OCI-LY7 (cell line): Measurements from ENCODE around the gene SLC43A1. TPM values are rescaled to one million over a fixed set of nuclear protein-coding genes. Genes with fewer than 3 reads are reported as not detected.
"Not testable (repeated sequence)": the region's sequence is repeated elsewhere in the genome, so short reads cannot be mapped to it uniquely, and the experiment has no call there.

Experiments used
- BruUV-seq: library from RNA; stranded (reverse); fragments of 400-500 nt; replicated peaks from 2 replicates; lab custom pipeline; 2021; lab: Mats Ljungman, UMichigan
- CTCF ChIA-PET: fragments of 300-600 bp; sonication (Branson Sonifier 250); formaldehyde crosslinking; loops from one replicate; lab custom pipeline; 2022; ENCODE audit warnings: antibody characterized with exemption; ENCODE audit not compliant: unreplicated experiment; lab: Charles Lee
- POLR2A ChIA-PET: fragments of 300-600 bp; sonication (Branson Sonifier 250); formaldehyde crosslinking; loops from one replicate; lab custom pipeline; 2022; ENCODE audit warnings: antibody characterized with exemption; lab: Charles Lee
- DNase-seq: peaks from one replicate; pipeline ENCODE4 v3.0.0-alpha.2; 2015; ENCODE audit warnings: low spot score
- H2AFZ ChIP-seq: fragments of 200-600 bp; sonication (generic), shearing (Covaris generic); 2 replicates; pipeline ENCODE4 v1.6.1; 2014; ENCODE audit warnings: mild to moderate bottlenecking, antibody characterized with exemption, low read length, moderate library complexity
- H3K27ac ChIP-seq: fragments of 200-600 bp; sonication (generic); 2 replicates; pipeline ENCODE4 v1.5.1; 2014; ENCODE audit warnings: mixed run types, low read depth, mild to moderate bottlenecking, moderate library complexity, low read length, inconsistent platforms; ENCODE audit not compliant: poor library complexity, severe bottlenecking
- H3K36me3 ChIP-seq: fragments of 200-600 bp; sonication (generic); 2 replicates; pipeline ENCODE4 v1.6.1; 2014; ENCODE audit warnings: mild to moderate bottlenecking, antibody characterized with exemption, low read length, moderate library complexity, mixed read lengths; ENCODE audit not compliant: insufficient read depth
- H3K4me1 ChIP-seq: fragments of 200-600 bp; sonication (generic); 2 replicates; pipeline ENCODE4 v1.5.1; 2014; ENCODE audit warnings: mild to moderate bottlenecking, low read length; ENCODE audit not compliant: insufficient read depth, poor library complexity, severe bottlenecking
- H3K4me2 ChIP-seq: fragments of 200-600 bp; sonication (generic); 2 replicates; pipeline ENCODE4 v1.6.1; 2014; ENCODE audit warnings: mild to moderate bottlenecking, low read length
- H3K4me3 ChIP-seq: fragments of 200-600 bp; sonication (generic); 2 replicates; pipeline ENCODE4 v1.5.1; 2014; ENCODE audit warnings: mild to moderate bottlenecking, low read depth, low read length; ENCODE audit not compliant: poor library complexity, severe bottlenecking
- H3K79me2 ChIP-seq: fragments of 200-600 bp; sonication (generic); 2 replicates; pipeline ENCODE4 v1.6.1; 2016; ENCODE audit warnings: low read depth, mild to moderate bottlenecking, low read length, moderate library complexity, mixed read lengths; ENCODE audit not compliant: insufficient read depth
- H3K9me2 ChIP-seq: fragments of 200-600 bp; sonication (generic); 2 replicates; pipeline ENCODE4 v1.6.1; 2016; ENCODE audit warnings: mild to moderate bottlenecking, low read length, mixed read lengths; ENCODE audit not compliant: insufficient read depth
- H3K9me3 ChIP-seq: fragments of 200-600 bp; sonication (generic); 2 replicates; pipeline ENCODE4 v1.6.1; 2014; ENCODE audit warnings: mild to moderate bottlenecking, mixed run types, low read length, mixed read lengths
- H4K20me1 ChIP-seq: fragments of 200-600 bp; sonication (generic); 2 replicates; pipeline ENCODE4 v1.6.1; 2014; ENCODE audit warnings: mild to moderate bottlenecking, antibody characterized with exemption, low read length, moderate library complexity, mixed read lengths; ENCODE audit not compliant: insufficient read depth
- CTCF ChIP-seq: fragments of 200-600 bp; sonication (generic); conservative IDR thresholded peaks from 2 replicates; pipeline ENCODE4 v1.5.1; 2014; ENCODE audit warnings: mild to moderate bottlenecking, antibody characterized with exemption, low read length, moderate library complexity, mixed read lengths
- EZH2phosphoT487 ChIP-seq: fragments of 200-600 bp; sonication (generic); IDR thresholded peaks from 2 replicates; pipeline ENCODE4 v1.6.1; 2018; ENCODE audit warnings: low read depth, borderline replicate concordance, mild to moderate bottlenecking, mixed run types, antibody characterized with exemption, low read length, moderate library complexity, mixed read lengths
- intact Hi-C: fragments of 100-400 bp; cut with micrococcal nuclease; formaldehyde crosslinking; loops from one replicate; pipeline ENCODE4 v1.10.0; 2022; ENCODE audit not compliant: unreplicated experiment
- total RNA-seq, 2 experiments: library from RNA; depleted of rRNA in 1 of 2; stranded (reverse); fragments of >200 nt in 1 of 2; shearing (Covaris generic) in 1 of 2; gene quantifications; 2 replicates each; pipeline ENCODE4 v1.2.3, GENCODE V29; 2014 to 2022

Gene SLC43A1
- total RNA-seq, 2 experiments from 2014 or later, result 61.1 to 78.6 TPM

GRCh38 chr11:57446055-57446454, 69.4 kb downstream of the SLC43A1 start:
- TF ChIP-seq CTCF (no peak), EZH2phosphoT487 (no peak)
- ChIA-PET POLR2A (interaction anchor here (1.5 kb wide), 1 partner anchor 11 kb away, joined by 4 read pairs; no protein-coding TSS in a partner anchor), CTCF (no interaction called here)
- Histone ChIP-seq H3K79me2 (no peaks in the 10 kb centered on the region), H2AFZ (no peak overlapping the region), H3K36me3 (no peaks in the 10 kb centered on the region), H3K9me3 (no peaks in the 10 kb centered on the region), H4K20me1 (no peaks in the 10 kb centered on the region), H3K27ac (no peak overlapping the region), H3K4me3 (no peak overlapping the region), H3K9me2 (no peaks in the 10 kb centered on the region), H3K4me2 (no peak overlapping the region), H3K4me1 (no peaks in the 10 kb centered on the region)
- intact Hi-C loops, result no loop called here
- BruUV-seq, result no TSS peak
- no peak for DNase-seq

GRCh38 chr11:57445122-57445394, 70.4 kb downstream of the SLC43A1 start:
- H3K27ac ChIP-seq, H4K20me1 ChIP-seq, DNase-seq, H3K4me3 ChIP-seq, H3K9me2 ChIP-seq, H3K9me3 ChIP-seq, intact Hi-C loops, H3K4me1 ChIP-seq, CTCF ChIA-PET, POLR2A ChIA-PET, H3K36me3 ChIP-seq, H3K79me2 ChIP-seq, BruUV-seq, H3K4me2 ChIP-seq, H2AFZ ChIP-seq: not testable (repeated sequence)

GRCh38 chr11:57444362-57445121, 71.0 kb downstream of the SLC43A1 start:
- no peaks in the 10 kb centered on the region for H3K9me3 ChIP-seq
- no peaks in the 10 kb centered on the region for H3K79me2 ChIP-seq
- no peaks in the 10 kb centered on the region for H3K9me2 ChIP-seq
- no peak overlapping the region for H3K4me3 ChIP-seq
- H2AFZ ChIP-seq, result no peak overlapping the region
- no peaks in the 10 kb centered on the region for H3K4me1 ChIP-seq
- DNase-seq, result no peak
- H3K27ac ChIP-seq, result no peak overlapping the region
- H4K20me1 ChIP-seq, result no peaks in the 10 kb centered on the region
- no TSS peak for BruUV-seq
- no peak overlapping the region for H3K4me2 ChIP-seq
- no peaks in the 10 kb centered on the region for H3K36me3 ChIP-seq
- TF ChIP-seq CTCF (no peak), EZH2phosphoT487 (no peak)
- ChIA-PET POLR2A (no interaction called here), CTCF (no interaction called here)
- intact Hi-C loops, result no loop called here
